Ectodermal cell (in vitro differentiated cells): ENCODE data around the gene CALN1.
"Not testable (repeated sequence)": the region's sequence is repeated elsewhere in the genome, so short reads cannot be mapped to it uniquely, and the experiment has no call there.

Experiments used
- H3K27ac ChIP-seq: 2 replicates; pipeline ENCODE4 v1.7.0; 2013; ENCODE audit warnings: mild to moderate bottlenecking, low read depth, low read length; ENCODE audit not compliant: insufficient read depth, poor library complexity, severe bottlenecking
- H3K27me3 ChIP-seq: 2 replicates; pipeline ENCODE4 v1.7.0; 2013; ENCODE audit warnings: mild to moderate bottlenecking, low read length; ENCODE audit not compliant: insufficient read depth, control insufficient read depth, poor library complexity, severe bottlenecking
- H3K36me3 ChIP-seq: one replicate; pipeline ENCODE4 v1.7.0; 2013; ENCODE audit warnings: low read length; ENCODE audit not compliant: control insufficient read depth, insufficient read depth
- H3K4me1 ChIP-seq: one replicate; pipeline ENCODE4 v1.7.0; 2013; ENCODE audit warnings: low read length; ENCODE audit not compliant: control insufficient read depth, insufficient read depth
- H3K4me3 ChIP-seq: 2 replicates; pipeline ENCODE4 v1.7.0; 2013; ENCODE audit warnings: low read depth, low read length, control low read depth; ENCODE audit not compliant: insufficient read depth
- H3K9me3 ChIP-seq: 2 replicates; pipeline ENCODE4 v1.7.0; 2013; ENCODE audit warnings: mild to moderate bottlenecking, low read length, moderate library complexity; ENCODE audit not compliant: control insufficient read depth
- WGBS, 2 experiments: methylation state at CpG; one replicate each; pipeline ENCODE4 v1.1.7; 2013; ENCODE audit warnings: missing lambda C conversion rate in 2 of 2; 5-methylcytosine and 5-hydroxymethylcytosine counted together

Gene CALN1

GRCh38 chr7:72097226-72097625, 314.9 kb downstream of the CALN1 start:
- WGBS, 2 experiments = 91 to 96% methylated on average over 3 of the region's 3 CpGs
- H3K4me1 ChIP-seq = no peaks in the 10 kb centered on the region
- no peak overlapping the region for H3K27ac ChIP-seq
- no peaks in the 10 kb centered on the region for H3K27me3 ChIP-seq
- no peak overlapping the region for H3K4me3 ChIP-seq
- no peaks in the 10 kb centered on the region for H3K9me3 ChIP-seq
- no peaks in the 10 kb centered on the region for H3K36me3 ChIP-seq

DNA sequence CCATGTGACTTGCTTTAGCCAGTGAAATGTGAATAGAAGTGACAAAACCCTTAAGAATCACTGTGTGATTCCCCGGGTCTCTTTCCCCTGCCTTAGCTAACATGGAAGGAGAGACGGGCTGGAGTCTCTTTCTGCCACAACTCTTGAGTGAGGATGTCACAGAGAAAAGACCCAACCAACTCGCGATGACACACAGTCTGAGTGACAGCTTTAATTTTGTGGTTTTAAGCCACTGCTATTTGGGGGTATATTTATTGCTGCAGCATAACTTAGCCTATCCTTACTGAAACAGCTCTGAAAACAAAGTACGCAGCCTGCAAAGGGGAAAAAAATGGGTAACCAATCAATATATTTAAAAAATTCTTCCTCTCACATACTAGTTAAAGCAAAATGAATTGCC, 319.4 kb downstream of the CALN1 start:
- H3K27me3 ChIP-seq = no peaks in the 10 kb centered on the region
- H3K4me1 ChIP-seq = no peaks in the 10 kb centered on the region
- no peak overlapping the region for H3K4me3 ChIP-seq
- H3K9me3 ChIP-seq = no peaks in the 10 kb centered on the region
- H3K27ac ChIP-seq = no peak overlapping the region
- 75 to 98% methylated on average over 4 to 5 of the region's 5 CpGs for WGBS, 2 experiments
- no peaks in the 10 kb centered on the region for H3K36me3 ChIP-seq

DNA sequence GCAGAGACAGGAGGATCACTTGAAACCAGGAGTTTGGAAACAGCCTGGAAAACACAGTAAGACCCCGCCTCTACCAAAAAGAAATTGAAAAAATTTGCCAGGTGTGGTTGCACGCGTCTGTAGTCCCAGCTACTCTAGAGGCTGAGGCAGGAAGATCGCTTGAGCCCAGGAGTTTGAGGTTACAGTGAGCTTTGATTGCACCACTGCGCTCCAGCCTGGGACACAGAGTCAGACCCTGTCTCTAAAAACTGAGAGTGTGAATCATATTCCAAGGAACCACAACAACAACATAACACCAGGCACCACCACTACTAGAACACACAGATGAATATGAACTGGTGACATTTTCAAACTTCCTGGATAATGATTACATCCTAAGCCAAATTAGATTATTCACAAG, 324.2 kb downstream of the CALN1 start:
- H3K27me3 ChIP-seq = no peaks in the 10 kb centered on the region
- H3K4me1 ChIP-seq = no peaks in the 10 kb centered on the region
- no peaks in the 10 kb centered on the region for H3K36me3 ChIP-seq
- no peaks in the 10 kb centered on the region for H3K9me3 ChIP-seq
- no peak overlapping the region for H3K4me3 ChIP-seq
- H3K27ac ChIP-seq = no peak overlapping the region
- 74% methylated on average over 5 of the region's 5 CpGs for WGBS, 2 experiments

DNA sequence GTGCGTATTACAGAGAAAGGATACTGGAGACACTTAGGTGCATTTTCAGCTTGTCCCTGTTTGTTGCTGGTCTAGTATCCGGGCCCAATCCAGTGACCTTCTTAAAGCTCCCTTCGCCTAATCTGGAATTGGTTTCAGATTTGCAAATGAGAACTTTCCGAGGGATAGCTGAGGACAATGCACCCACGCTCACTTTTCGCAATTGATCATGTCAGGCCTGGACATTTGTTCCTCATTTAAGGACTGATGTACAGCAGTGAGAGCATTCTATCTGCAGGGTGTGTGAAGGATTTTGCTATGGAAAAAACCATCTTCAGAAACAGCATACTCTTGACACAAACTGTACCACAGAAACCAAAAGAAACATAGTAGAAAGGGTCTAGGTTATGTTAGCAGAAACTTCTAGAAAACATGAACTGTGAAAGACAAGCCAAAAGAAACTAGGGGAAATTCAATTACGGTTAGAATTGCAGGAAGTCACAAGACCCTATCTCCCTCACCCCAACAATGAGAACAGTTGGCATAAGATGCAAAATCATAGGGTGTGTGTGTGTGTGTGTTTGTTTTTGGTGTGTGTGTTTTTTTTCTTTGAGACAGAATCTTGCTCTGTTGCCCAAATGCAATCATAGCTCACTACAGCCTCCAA, 331.1 kb downstream of the CALN1 start:
- no peaks in the 10 kb centered on the region for H3K9me3 ChIP-seq
- H3K4me3 ChIP-seq = no peak overlapping the region
- H3K4me1 ChIP-seq = no peaks in the 10 kb centered on the region
- no peaks in the 10 kb centered on the region for H3K27me3 ChIP-seq
- 92 to 97% methylated on average over 6 of the region's 7 CpGs for WGBS, 2 experiments
- H3K36me3 ChIP-seq = no peaks in the 10 kb centered on the region
- no peak overlapping the region for H3K27ac ChIP-seq

GRCh38 chr7:72080341-72080766, 331.8 kb downstream of the CALN1 start:
- no peaks in the 10 kb centered on the region for H3K27me3 ChIP-seq
- WGBS, 2 experiments = 94 to 95% methylated on average over 4 of the region's 4 CpGs
- no peak overlapping the region for H3K4me3 ChIP-seq
- H3K9me3 ChIP-seq = no peaks in the 10 kb centered on the region
- H3K36me3 ChIP-seq = no peaks in the 10 kb centered on the region
- no peak overlapping the region for H3K27ac ChIP-seq
- H3K4me1 ChIP-seq = no peaks in the 10 kb centered on the region

GRCh38 chr7:72078856-72079255, 333.3 kb downstream of the CALN1 start:
- Histone ChIP-seq H3K4me3 (no peak overlapping the region), H3K27ac (no peak overlapping the region), H3K27me3 (no peaks in the 10 kb centered on the region), H3K36me3 (no peaks in the 10 kb centered on the region), H3K4me1 (no peaks in the 10 kb centered on the region), H3K9me3 (no peaks in the 10 kb centered on the region)
- WGBS, 2 experiments = 94 to 95% methylated on average over 11 of the region's 11 CpGs

- WGBS, 2 experiments = 94 to 96% methylated on average over 8 of the region's 8 CpGs
- no peak overlapping the region for H3K4me3 ChIP-seq
- no peaks in the 10 kb centered on the region for H3K27me3 ChIP-seq
- H3K27ac ChIP-seq = no peak overlapping the region
- no peaks in the 10 kb centered on the region for H3K9me3 ChIP-seq
- no peaks in the 10 kb centered on the region for H3K4me1 ChIP-seq
- no peaks in the 10 kb centered on the region for H3K36me3 ChIP-seq
Measured at GRCh38 chr7:72078301-72078700, 333.8 kb downstream of the CALN1 start.

- Histone ChIP-seq H3K4me1 (no peaks in the 10 kb centered on the region), H3K27ac (no peak overlapping the region), H3K4me3 (no peak overlapping the region), H3K36me3 (no peaks in the 10 kb centered on the region), H3K27me3 (no peaks in the 10 kb centered on the region), H3K9me3 (no peaks in the 10 kb centered on the region)
- WGBS, 2 experiments = 95% methylated on average over 4 of the region's 4 CpGs
Measured at GRCh38 chr7:72077786-72078185, 334.4 kb downstream of the CALN1 start.

- Histone ChIP-seq H3K36me3 (no peaks in the 10 kb centered on the region), H3K9me3 (no peaks in the 10 kb centered on the region), H3K4me3 (no peak overlapping the region), H3K27me3 (no peaks in the 10 kb centered on the region), H3K27ac (no peak overlapping the region), H3K4me1 (peaks cover 3% of the 10 kb centered on the region)
Measured at GRCh38 chr7:72072901-72073300, 339.2 kb downstream of the CALN1 start.

DNA sequence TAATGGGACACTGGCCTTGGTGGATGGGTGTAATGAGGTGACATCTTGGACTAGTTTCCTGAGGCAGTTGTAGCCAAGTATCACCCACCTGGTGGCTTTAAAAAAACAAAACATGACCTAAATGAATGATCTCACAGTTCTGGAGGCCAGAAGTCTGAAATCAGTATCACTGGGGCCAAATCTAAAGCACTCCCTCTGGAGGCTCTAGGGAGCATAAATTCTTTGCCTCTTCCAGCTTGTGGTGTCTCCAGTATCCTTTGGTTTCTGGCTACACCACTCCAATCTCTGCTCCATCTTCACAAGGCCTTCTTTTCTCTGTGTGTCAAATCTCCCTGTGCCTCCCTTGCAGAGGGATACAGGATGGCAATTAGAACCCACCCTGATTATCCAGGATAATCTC, 342.9 kb downstream of the CALN1 start:
- Histone ChIP-seq H3K27me3 (no peaks in the 10 kb centered on the region), H3K27ac (no peak overlapping the region), H3K9me3 (no peaks in the 10 kb centered on the region), H3K4me3 (no peak overlapping the region), H3K36me3 (no peaks in the 10 kb centered on the region), H3K4me1 (peaks cover 3% of the 10 kb centered on the region)

- WGBS, 2 experiments = 83 to 92% methylated on average over 1 of the region's 1 CpG
- H3K27me3 ChIP-seq, H3K4me3 ChIP-seq, H3K4me1 ChIP-seq, H3K9me3 ChIP-seq, H3K36me3 ChIP-seq, H3K27ac ChIP-seq: not testable (repeated sequence)
Measured at GRCh38 chr7:72065764-72066163, 346.4 kb downstream of the CALN1 start.
